ENCODE results near the gene CTSW. TPM values are rescaled to one million over a fixed set of nuclear protein-coding genes. Genes with fewer than 3 reads are reported as not detected.
"Not testable (repeated sequence)": the region's sequence is repeated elsewhere in the genome, so short reads cannot be mapped to it uniquely, and the experiment has no call there.

CTSW gene
- total RNA-seq, 1 donor: 0.43 TPM

DNA sequence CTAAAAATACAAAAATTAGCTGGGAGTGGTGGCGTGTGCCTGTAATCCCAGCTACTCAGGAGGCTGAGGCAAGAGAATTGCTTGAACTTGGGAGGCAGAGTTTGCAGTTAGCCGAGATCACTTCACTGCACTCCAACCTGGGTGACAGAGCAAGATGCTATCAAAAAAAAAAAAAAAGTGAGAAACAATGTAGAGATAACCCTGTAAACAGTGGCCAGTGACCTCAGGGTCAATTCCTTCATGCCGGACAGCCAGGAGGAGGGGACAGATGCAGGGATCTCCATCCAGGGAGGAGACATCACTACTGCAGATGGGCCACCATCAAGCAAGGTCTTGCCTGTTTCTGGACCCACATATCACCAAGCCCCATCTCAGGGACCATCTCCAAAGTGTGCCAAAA is 31.9 kb upstream of the CTSW start:
- TF ChIP-seq CTCF (IDR thresholded peaks at IDR 0.05; ENCODE audit: insufficient read depth, low read depth, low read length): no peak
- DNase-seq (ENCODE audit: low read depth): no peak
- no peak overlapping the region for H3K4me3 ChIP-seq (ENCODE audit: low read depth, low read length)

- not testable (repeated sequence) for H3K4me3 ChIP-seq (ENCODE audit: low read depth, low read length); DNase-seq (ENCODE audit: low read depth)
Measured at GRCh38 chr11:65848693-65849092, 30.9 kb upstream of the CTSW start.

DNA sequence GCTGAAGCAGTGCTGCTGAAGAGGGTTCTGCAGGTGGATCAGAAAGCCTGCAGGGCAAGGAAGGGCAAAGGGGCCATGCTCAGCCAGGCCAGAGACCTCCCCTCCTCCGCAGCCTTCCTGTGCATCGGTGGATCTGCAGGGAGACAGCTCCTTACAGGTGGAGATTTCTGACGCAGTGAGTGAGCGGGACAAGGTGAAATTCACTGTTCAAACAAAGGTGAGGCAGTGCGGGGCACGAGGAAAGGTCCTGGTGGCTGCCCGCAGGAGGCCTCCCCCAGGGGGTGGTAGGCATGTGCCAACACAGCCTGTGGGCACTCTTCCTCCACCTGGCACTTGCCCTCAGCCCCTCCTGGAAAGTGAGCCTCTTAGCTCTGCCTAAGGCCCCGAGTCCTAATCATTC is 30.3 kb upstream of the CTSW start:
- no peak for DNase-seq (ENCODE audit: low read depth)
- no peak overlapping the region for H3K4me3 ChIP-seq (ENCODE audit: low read depth, low read length)
- no peak for TF ChIP-seq CTCF (IDR thresholded peaks at IDR 0.05; ENCODE audit: insufficient read depth, low read depth, low read length)

DNA sequence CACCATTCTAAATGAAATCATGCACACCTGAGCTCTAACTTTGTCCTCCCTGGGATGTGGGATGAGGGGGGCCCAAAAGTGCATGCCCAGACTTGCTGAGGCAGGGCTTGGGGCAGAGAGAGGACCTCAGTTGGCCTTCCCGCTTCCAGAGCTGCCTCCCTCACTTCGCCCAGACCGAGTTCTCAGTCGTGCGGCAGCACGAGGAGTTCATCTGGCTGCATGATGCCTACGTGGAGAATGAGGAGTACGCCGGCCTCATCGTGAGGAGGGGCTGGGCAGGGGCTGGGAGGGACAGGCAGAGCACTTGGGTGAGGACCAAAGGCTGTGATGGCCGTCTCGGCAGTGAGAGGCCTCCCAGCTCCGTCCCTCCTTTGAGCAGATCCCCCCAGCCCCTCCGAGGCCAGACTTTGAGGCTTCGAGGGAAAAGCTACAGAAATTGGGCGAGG is 29.8 kb upstream of the CTSW start:
- no peak for DNase-seq (ENCODE audit: low read depth)
- no peak for TF ChIP-seq CTCF (IDR thresholded peaks at IDR 0.05; ENCODE audit: insufficient read depth, low read depth, low read length)

GRCh38 chr11:65850217-65851082 is 29.2 kb upstream of the CTSW start:
- H3K4me3 ChIP-seq (ENCODE audit: low read depth, low read length): no peak overlapping the region
- DNase-seq (ENCODE audit: low read depth): no peak
- no peak for TF ChIP-seq CTCF (IDR thresholded peaks at IDR 0.05; ENCODE audit: insufficient read depth, low read depth, low read length)

More for the DNA sequence above, 29.8 kb upstream of the CTSW start:
- no peak overlapping the region for H3K4me3 ChIP-seq (ENCODE audit: low read depth, low read length)

GRCh38 chr11:65851083-65851579 is 28.5 kb upstream of the CTSW start:
- H3K4me3 ChIP-seq (ENCODE audit: low read depth, low read length): no peak overlapping the region
- peak; percentile 53 for TF ChIP-seq CTCF (IDR thresholded peaks at IDR 0.05; ENCODE audit: insufficient read depth, low read depth, low read length)
- DNase-seq (ENCODE audit: low read depth): no peak

GRCh38 chr11:65851811-65852507 is 27.7 kb upstream of the CTSW start:
- no peak for TF ChIP-seq CTCF (IDR thresholded peaks at IDR 0.05; ENCODE audit: insufficient read depth, low read depth, low read length)
- no peak for DNase-seq (ENCODE audit: low read depth)
- no peak overlapping the region for H3K4me3 ChIP-seq (ENCODE audit: low read depth, low read length)

Measured in fibroblast of villous mesenchyme (primary cell).